Measurements from ENCODE around the gene MAB21L4. TPM values are rescaled to one million over a fixed set of nuclear protein-coding genes. Genes with fewer than 3 reads are reported as not detected.

Gene MAB21L4
- total and polyA plus RNA-seq, 2 donors (not counting 3 experiments of a cell fraction or from before 2014, with no cell fraction given), result not detected

DNA sequence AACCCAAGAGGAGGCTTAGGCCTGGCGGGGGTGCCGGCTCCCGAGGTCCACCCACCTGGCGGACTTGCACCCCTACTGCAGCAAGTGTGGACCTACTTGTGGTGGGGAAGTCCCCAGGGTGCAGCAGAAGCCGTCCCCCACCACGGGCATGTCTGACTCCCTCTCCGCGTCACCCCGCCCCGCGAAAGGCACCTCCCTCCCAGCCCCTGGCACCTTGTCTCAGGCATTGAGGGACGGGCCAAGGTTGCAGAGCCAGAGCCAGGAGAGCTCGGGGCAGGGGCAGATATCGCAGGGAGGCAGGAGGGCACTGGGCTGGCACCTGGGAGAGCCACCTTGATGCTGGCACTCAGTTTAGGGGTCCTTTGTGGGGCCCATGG is 29.2 kb upstream of the MAB21L4 start:
- CTCF ChIA-PET, result no interaction called here

More for the DNA sequence above, 29.2 kb upstream of the MAB21L4 start:
- no peak for FAIRE-seq
- BruUV-seq (replicated peaks), result no TSS peak
- intact Hi-C loops (cut with micrococcal nuclease) (no loop called here), dilution Hi-C loops (cut with MboI; ENCODE audit: extremely low pct_ligation_motif_present, low sequenced_read_pairs) (no loop called here)
- Histone ChIP-seq H2AFZ (ENCODE audit: low read depth, low read length) (no peak overlapping the region), H3K4me3 (replicated peaks in 1 of 3; ENCODE audit: insufficient read depth in 1 of 3, low read depth in 1 of 3, low read length in 3 of 3) (no peak overlapping the region), H3K36me3 (ENCODE audit: control insufficient read depth in 2 of 2, extremely low read depth in 1 of 2, insufficient read depth in 2 of 2, low read length in 2 of 2) (no peaks in the 10 kb centered on the region), H3K27ac (ENCODE audit: insufficient read depth, low read depth, low read length) (no peak overlapping the region), H3K79me2 (ENCODE audit: control insufficient read depth, insufficient read depth, low read length) (no peaks in the 10 kb centered on the region), H3K9ac (replicated peaks; ENCODE audit: extremely low read depth, insufficient read depth, low read length) (no peak overlapping the region), H3K9me3 (replicated peaks; ENCODE audit: control insufficient read depth, insufficient read depth, low read length) (no peaks in the 10 kb centered on the region), H3K4me1 (ENCODE audit: control insufficient read depth, extremely low read depth, insufficient read depth, low read length) (no peaks in the 10 kb centered on the region), H3K4me2 (ENCODE audit: insufficient read depth, low read length) (no peak overlapping the region), H3K9me1 (replicated peaks; ENCODE audit: control insufficient read depth, extremely low read depth, insufficient read depth, low read length) (no peaks in the 10 kb centered on the region), H4K20me1 (replicated peaks; ENCODE audit: control insufficient read depth, extremely low read depth, insufficient read depth, low read length) (no peaks in the 10 kb centered on the region), H3K27me3 (ENCODE audit: control insufficient read depth in 2 of 2, insufficient read depth in 2 of 2, low read length in 2 of 2) (no peaks in the 10 kb centered on the region)
- TF ChIP-seq EZH2 (IDR thresholded peaks at IDR 0.05; ENCODE audit: borderline replicate concordance, low read depth, low read length, severe bottlenecking) (no peak), POLR2AphosphoS5 (IDR thresholded peaks at IDR 0.05; ENCODE audit: insufficient read depth, low read depth, low read length) (no peak), POLR2A (IDR thresholded peaks at IDR 0.05; ENCODE audit: low read depth, low read length) (no peak), JUN (IDR thresholded peaks at IDR 0.05; ENCODE audit: borderline replicate concordance, insufficient read depth, insufficient read length, low read depth) (no peak), FOS (IDR thresholded peaks at IDR 0.05; ENCODE audit: borderline replicate concordance, insufficient read depth, low read length) (no peak), CTCF (IDR thresholded peaks at IDR 0.05; ENCODE audit: extremely low read depth in 1 of 2, insufficient read depth in 1 of 2, low read depth in 1 of 2, low read length in 2 of 2) (no peak), MAX (IDR thresholded peaks at IDR 0.05; ENCODE audit: insufficient read depth, insufficient read length) (no peak), GATA2 (IDR thresholded peaks at IDR 0.05; ENCODE audit: insufficient read depth, insufficient read length, low read depth, low read length) (no peak), MYC (IDR thresholded peaks at IDR 0.05; ENCODE audit: low read depth, low read length) (no peak)
- no peak for DNase-seq (ENCODE audit: low read depth, low spot score)
- POLR2A ChIA-PET, result no interaction called here

Data from endothelial cell of umbilical vein (primary cell).